ENCODE data around the gene BCAP31. TPM values are rescaled to one million over a fixed set of nuclear protein-coding genes. Genes with fewer than 3 reads are reported as not detected.

Gene BCAP31
- total and polyA plus RNA-seq, 2 of the 13 experiments (the other 11 are each of a cell fraction or from before 2014, with no cell fraction given), result 139 to 178 TPM

DNA sequence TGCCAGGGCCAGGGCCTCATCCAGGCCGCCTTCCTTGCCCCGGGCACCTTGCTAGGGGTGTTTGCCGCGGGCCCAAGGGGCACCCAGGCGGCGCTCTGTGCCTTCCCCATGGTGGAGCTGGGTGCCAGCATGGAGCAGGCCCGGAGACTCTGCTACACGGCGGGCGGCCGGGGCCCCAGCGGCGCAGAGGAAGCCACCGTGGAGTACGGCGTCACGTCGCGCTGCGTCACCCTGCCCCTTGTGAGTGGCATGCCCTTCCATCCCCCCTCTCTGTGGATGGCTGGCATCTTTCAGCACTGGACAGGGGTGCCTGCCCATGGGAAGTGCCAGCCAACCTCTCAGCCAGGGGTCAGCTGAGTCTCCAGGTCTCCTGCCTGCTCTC lies 43.5 kb upstream of the BCAP31 start:
- H3K4me3 ChIP-seq (replicated peaks in 1 of 3; ENCODE audit: insufficient read depth in 1 of 3, low read depth in 2 of 3, low read length in 3 of 3), result no peak overlapping the region
- no peaks in the 10 kb centered on the region for H4K20me1 ChIP-seq (ENCODE audit: insufficient read depth, low read length)
- ATAC-seq (no peak), DNase-seq (ENCODE audit: low spot score) (no peak), FAIRE-seq (no peak)
- intact Hi-C loops (cut with micrococcal nuclease; ENCODE audit: unreplicated experiment) (loop anchor here (10.0 kb wide), 1 partner anchor 177 kb away; the partner anchor contains the start of gene RENBP), in situ Hi-C loops (cut with HindIII; ENCODE audit: extremely low pct_ligation_motif_present, low pct_unique_long_range_greater_than_20kb) (no loop called here)
- TF ChIP-seq, protein P1, sequence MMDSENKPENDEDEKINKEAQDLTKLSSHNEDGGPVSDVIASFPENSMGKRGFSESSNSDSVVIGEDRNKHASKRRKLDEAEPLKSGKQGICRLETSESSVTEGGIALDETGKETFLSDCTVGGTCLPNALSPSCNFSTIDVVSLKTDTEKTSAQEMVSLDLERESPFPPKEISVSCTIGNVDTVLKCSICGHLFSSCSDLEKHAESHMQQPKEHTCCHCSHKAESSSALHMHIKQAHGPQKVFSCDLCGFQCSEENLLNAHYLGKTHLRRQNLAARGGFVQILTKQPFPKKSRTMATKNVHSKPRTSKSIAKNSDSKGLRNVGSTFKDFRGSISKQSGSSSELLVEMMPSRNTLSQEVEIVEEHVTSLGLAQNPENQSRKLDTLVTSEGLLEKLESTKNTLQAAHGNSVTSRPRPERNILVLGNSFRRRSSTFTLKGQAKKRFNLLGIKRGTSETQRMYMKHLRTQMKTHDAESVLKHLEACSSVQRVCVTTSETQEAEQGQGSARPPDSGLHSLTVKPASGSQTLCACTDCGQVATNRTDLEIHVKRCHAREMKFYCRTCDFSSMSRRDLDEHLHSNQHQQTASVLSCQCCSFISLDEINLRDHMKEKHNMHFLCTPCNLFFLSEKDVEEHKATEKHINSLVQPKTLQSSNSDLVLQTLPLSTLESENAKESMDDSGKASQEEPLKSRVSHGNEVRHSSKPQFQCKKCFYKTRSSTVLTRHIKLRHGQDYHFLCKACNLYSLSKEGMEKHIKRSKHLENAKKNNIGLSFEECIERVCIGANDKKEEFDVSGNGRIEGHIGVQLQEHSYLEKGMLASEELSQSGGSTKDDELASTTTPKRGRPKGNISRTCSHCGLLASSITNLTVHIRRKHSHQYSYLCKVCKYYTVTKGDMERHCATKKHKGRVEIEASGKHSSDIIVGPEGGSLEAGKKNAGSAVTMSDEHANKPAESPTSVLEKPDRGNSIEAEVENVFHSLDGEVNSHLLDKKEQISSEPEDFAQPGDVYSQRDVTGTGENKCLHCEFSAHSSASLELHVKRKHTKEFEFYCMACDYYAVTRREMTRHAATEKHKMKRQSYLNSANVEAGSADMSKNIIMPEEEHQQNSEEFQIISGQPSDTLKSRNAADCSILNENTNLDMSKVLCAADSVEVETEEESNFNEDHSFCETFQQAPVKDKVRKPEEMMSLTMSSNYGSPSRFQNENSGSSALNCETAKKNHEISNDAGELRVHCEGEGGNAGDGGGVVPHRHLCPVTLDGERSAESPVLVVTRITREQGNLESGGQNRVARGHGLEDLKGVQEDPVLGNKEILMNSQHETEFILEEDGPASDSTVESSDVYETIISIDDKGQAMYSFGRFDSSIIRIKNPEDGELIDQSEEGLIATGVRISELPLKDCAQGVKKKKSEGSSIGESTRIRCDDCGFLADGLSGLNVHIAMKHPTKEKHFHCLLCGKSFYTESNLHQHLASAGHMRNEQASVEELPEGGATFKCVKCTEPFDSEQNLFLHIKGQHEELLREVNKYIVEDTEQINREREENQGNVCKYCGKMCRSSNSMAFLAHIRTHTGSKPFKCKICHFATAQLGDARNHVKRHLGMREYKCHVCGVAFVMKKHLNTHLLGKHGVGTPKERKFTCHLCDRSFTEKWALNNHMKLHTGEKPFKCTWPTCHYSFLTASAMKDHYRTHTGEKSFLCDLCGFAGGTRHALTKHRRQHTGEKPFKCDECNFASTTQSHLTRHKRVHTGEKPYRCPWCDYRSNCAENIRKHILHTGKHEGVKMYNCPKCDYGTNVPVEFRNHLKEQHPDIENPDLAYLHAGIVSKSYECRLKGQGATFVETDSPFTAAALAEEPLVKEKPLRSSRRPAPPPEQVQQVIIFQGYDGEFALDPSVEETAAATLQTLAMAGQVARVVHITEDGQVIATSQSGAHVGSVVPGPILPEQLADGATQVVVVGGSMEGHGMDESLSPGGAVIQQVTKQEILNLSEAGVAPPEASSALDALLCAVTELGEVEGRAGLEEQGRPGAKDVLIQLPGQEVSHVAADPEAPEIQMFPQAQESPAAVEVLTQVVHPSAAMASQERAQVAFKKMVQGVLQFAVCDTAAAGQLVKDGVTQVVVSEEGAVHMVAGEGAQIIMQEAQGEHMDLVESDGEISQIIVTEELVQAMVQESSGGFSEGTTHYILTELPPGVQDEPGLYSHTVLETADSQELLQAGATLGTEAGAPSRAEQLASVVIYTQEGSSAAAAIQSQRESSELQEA (CRISPR knock-in tag; IDR thresholded peaks at IDR 0.05; ENCODE audit: not compliant biosample characterization), result no peak
- 0 out of 2 replicates have a peak, but pooled peaks have one; percentile 5 for TF ChIP-seq RBFOX2 (IDR thresholded peaks at IDR 0.05; ENCODE audit: low read depth, low read length)
- TF ChIP-seq, protein P2, sequence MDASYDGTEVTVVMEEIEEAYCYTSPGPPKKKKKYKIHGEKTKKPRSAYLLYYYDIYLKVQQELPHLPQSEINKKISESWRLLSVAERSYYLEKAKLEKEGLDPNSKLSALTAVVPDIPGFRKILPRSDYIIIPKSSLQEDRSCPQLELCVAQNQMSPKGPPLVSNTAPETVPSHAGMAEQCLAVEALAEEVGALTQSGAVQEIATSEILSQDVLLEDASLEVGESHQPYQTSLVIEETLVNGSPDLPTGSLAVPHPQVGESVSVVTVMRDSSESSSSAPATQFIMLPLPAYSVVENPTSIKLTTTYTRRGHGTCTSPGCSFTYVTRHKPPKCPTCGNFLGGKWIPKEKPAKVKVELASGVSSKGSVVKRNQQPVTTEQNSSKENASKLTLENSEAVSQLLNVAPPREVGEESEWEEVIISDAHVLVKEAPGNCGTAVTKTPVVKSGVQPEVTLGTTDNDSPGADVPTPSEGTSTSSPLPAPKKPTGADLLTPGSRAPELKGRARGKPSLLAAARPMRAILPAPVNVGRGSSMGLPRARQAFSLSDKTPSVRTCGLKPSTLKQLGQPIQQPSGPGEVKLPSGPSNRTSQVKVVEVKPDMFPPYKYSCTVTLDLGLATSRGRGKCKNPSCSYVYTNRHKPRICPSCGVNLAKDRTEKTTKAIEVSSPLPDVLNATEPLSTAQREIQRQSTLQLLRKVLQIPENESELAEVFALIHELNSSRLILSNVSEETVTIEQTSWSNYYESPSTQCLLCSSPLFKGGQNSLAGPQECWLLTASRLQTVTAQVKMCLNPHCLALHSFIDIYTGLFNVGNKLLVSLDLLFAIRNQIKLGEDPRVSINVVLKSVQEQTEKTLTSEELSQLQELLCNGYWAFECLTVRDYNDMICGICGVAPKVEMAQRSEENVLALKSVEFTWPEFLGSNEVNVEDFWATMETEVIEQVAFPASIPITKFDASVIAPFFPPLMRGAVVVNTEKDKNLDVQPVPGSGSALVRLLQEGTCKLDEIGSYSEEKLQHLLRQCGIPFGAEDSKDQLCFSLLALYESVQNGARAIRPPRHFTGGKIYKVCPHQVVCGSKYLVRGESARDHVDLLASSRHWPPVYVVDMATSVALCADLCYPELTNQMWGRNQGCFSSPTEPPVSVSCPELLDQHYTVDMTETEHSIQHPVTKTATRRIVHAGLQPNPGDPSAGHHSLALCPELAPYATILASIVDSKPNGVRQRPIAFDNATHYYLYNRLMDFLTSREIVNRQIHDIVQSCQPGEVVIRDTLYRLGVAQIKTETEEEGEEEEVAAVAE (CRISPR knock-in tag; IDR thresholded peaks at IDR 0.05; ENCODE audit: borderline replicate concordance), result no peak
- H3K9ac ChIP-seq (ENCODE audit: insufficient read depth, low read depth, low read length), result no peak overlapping the region
- H3K27me3 ChIP-seq (ENCODE audit: control insufficient read depth in 1 of 2, insufficient read depth in 2 of 2, low read length in 2 of 2), result no peaks in the 10 kb centered on the region
- H3K36me3 ChIP-seq (replicated peaks in 1 of 2; ENCODE audit: control insufficient read depth in 1 of 2, insufficient read depth in 2 of 2, low read length in 2 of 2), result no peaks in the 10 kb centered on the region
- BruUV-seq (replicated peaks), result no TSS peak
- no peak overlapping the region for H3K4me2 ChIP-seq (ENCODE audit: low read depth, low read length)
- peaks cover 37% of the 10 kb centered on the region for H3K4me1 ChIP-seq (ENCODE audit: insufficient read depth, low read length)
- no peaks in the 10 kb centered on the region for H3K9me3 ChIP-seq (ENCODE audit: low read length)
- POLR2A ChIA-PET, result interaction anchor here (1.5 kb wide), 1 partner anchor 14 kb away, joined by 4 read pairs; no protein-coding TSS in a partner anchor
- no peak overlapping the region for H3K27ac ChIP-seq (ENCODE audit: extremely low read length, insufficient read depth, low read length)
- WGBS (ENCODE audit: low lambda C conversion rate), result no CpG with 5 or more reads among the region's 20 CpGs
- CTCF ChIA-PET (ENCODE audit: low intra/inter-chr PET ratio, low total read pairs), result no interaction called here
- H2AFZ ChIP-seq (ENCODE audit: low read length), result no peak overlapping the region
- H3K79me2 ChIP-seq (ENCODE audit: insufficient read depth, low read length), result no peaks in the 10 kb centered on the region

Data from HepG2 (cell line).